Hematopoietic multipotent progenitor cell treated with erythropoietin and hydrocortisone succinate and interleukin-3 and kit ligand, for 15 days (in vitro differentiated cells): Measurements from ENCODE around the gene DYNC1H1.

Experiments
- DNase-seq: peaks from one replicate; pipeline ENCODE4 v3.0.0-alpha.2; 2015; ENCODE audit warnings: low spot score

DYNC1H1 gene

GRCh38 chr14:101964297-101965180 lies at the start of gene DYNC1H1:
Gene DYNC1H1, plus strand, starts transcription at chr14:101964573. Its CDS starts 119 bp downstream, at chr14:101964692.
- peak; percentile 93 for DNase-seq

GRCh38 chr14:101915871-101916815 lies 48.2 kb upstream of the DYNC1H1 start:
- DNase-seq, result no peak

- DNase-seq, result no peak
Measured at GRCh38 chr14:101916816-101917412, 47.5 kb upstream of the DYNC1H1 start.

- no peak for DNase-seq
Measured at GRCh38 chr14:101917413-101918017, 46.9 kb upstream of the DYNC1H1 start.

GRCh38 chr14:101918065-101918989 lies 46.0 kb upstream of the DYNC1H1 start:
- no peak for DNase-seq

GRCh38 chr14:101920271-101920670 lies 44.1 kb upstream of the DYNC1H1 start:
- DNase-seq, result no peak

GRCh38 chr14:101922866-101923265 lies 41.5 kb upstream of the DYNC1H1 start:
- DNase-seq, result no peak

GRCh38 chr14:101925152-101925551 lies 39.2 kb upstream of the DYNC1H1 start:
- DNase-seq, result no peak

- no peak for DNase-seq
Measured at GRCh38 chr14:101926085-101926484, 38.3 kb upstream of the DYNC1H1 start.

- no peak for DNase-seq
Measured at GRCh38 chr14:101926620-101927019, 37.8 kb upstream of the DYNC1H1 start.

GRCh38 chr14:101927859-101928258 lies 36.5 kb upstream of the DYNC1H1 start:
- no peak for DNase-seq

- DNase-seq, result no peak
Measured at GRCh38 chr14:101928415-101928841, 35.9 kb upstream of the DYNC1H1 start.

GRCh38 chr14:101929096-101929495 lies 35.3 kb upstream of the DYNC1H1 start:
- DNase-seq, result no peak

- no peak for DNase-seq
Measured at GRCh38 chr14:101929946-101930345, 34.4 kb upstream of the DYNC1H1 start.

GRCh38 chr14:101932673-101933072 lies 31.7 kb upstream of the DYNC1H1 start:
- DNase-seq, result no peak

- DNase-seq, result no peak
Measured at GRCh38 chr14:101933209-101933608, 31.2 kb upstream of the DYNC1H1 start.

GRCh38 chr14:101934601-101935150 lies 29.7 kb upstream of the DYNC1H1 start:
- no peak for DNase-seq

- DNase-seq, result no peak
Measured at GRCh38 chr14:101937926-101938767, 26.2 kb upstream of the DYNC1H1 start.

- DNase-seq, result no peak
Measured at GRCh38 chr14:101939646-101940170, 24.7 kb upstream of the DYNC1H1 start.
